ENCODE measurements around the gene RAPGEF6.
"Not testable (repeated sequence)": the region's sequence is repeated elsewhere in the genome, so short reads cannot be mapped to it uniquely, and the experiment has no call there.

DNA sequence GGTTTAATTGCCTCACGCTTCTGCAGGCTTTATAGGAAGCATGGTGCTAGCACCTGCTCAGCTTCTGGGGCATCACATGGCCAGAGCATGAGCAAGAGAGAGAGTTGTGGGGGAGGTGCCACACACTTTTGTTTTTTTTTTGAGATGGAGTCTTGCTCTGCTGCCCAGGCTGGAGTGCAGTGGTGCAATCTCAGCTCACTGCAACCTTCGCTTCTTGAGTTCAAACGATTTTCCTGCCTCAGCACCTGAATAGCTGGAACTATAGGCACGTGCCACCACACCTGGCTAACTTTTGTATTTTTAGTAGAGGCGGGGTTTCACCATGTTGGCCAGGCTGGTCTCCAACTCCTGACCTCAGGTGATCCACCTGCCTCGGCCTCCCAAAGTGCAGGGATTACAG is 236.0 kb downstream of the RAPGEF6 start:
- TF ChIP-seq, protein P1, sequence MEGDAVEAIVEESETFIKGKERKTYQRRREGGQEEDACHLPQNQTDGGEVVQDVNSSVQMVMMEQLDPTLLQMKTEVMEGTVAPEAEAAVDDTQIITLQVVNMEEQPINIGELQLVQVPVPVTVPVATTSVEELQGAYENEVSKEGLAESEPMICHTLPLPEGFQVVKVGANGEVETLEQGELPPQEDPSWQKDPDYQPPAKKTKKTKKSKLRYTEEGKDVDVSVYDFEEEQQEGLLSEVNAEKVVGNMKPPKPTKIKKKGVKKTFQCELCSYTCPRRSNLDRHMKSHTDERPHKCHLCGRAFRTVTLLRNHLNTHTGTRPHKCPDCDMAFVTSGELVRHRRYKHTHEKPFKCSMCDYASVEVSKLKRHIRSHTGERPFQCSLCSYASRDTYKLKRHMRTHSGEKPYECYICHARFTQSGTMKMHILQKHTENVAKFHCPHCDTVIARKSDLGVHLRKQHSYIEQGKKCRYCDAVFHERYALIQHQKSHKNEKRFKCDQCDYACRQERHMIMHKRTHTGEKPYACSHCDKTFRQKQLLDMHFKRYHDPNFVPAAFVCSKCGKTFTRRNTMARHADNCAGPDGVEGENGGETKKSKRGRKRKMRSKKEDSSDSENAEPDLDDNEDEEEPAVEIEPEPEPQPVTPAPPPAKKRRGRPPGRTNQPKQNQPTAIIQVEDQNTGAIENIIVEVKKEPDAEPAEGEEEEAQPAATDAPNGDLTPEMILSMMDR (conservative IDR thresholded peaks at IDR 0.05; ENCODE audit: low read length) = not testable (repeated sequence)
- not testable (repeated sequence) for TF ChIP-seq EZH2phosphoT487 (IDR thresholded peaks at IDR 0.05; ENCODE audit: borderline replicate concordance)
